ENCODE data around the gene GRAP.

The GRAP gene

GRCh38 chr17:18995220-18995619 lies 51.5 kb downstream of the GRAP start:
- Histone ChIP-seq H3K4me3 (ENCODE audit: low read depth, low read length) (no peak overlapping the region), H3K27me3 (no peaks in the 10 kb centered on the region), H3K4me1 (no peaks in the 10 kb centered on the region), H3K36me3 (no peaks in the 10 kb centered on the region), H3K9me3 (no peaks in the 10 kb centered on the region)
- no peak for TF ChIP-seq CTCF (IDR thresholded peaks at IDR 0.05; ENCODE audit: low read depth, low read length)
- no peak for DNase-seq

DNA sequence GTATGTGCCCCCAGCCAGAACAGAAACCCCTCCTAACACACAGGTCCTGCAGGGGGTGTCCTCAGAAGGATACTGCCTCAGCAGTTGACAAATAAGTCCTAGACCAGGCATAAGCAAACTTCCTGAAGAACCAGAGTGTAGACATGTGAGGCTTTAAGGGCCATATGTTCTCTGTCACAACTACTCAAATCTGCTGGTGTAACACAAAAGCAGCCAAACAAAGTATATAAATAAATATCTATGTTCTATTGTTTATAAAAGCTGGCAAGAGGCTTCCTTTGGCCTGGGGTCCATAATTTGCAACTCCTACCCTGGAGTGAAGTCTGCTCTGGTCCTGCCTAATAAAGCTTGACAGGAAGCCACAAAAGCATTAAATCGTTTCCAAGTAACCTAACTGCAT lies 52.1 kb downstream of the GRAP start:
- TF ChIP-seq CTCF (IDR thresholded peaks at IDR 0.05; ENCODE audit: low read depth, low read length), result no peak

DNA sequence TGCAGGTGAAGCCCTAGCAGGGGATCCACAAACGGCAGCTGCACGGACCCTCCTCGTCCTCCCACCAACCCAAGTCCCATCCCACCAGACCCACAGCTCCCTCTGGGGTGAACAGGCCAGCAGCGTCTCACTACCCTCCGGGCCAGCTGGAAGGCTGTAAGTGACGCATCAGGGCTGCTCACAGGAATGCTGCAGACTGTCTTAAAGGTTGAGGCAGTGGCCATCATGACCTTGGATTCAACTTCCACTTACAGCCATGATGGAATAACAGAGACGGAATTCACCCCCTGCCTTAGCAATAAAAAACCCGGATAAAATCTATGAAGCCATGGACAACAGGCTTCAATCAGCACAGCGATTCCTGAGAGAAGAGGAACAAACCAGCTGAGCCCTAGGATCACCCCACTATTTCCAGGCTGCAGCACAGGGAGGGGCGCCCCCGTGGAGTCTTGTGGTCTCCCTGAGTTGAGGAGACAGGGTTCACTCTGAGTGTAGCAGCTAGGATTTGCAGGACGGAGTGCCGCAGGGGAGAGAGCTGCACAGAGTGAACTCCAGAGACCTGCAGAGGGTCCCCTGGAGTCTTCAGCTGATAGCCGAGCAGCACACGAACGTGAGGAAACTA lies 52.7 kb downstream of the GRAP start:
- Histone ChIP-seq H3K36me3 (no peaks in the 10 kb centered on the region), H3K4me1 (no peaks in the 10 kb centered on the region), H3K9me3 (no peaks in the 10 kb centered on the region), H3K27me3 (no peaks in the 10 kb centered on the region), H3K4me3 (ENCODE audit: low read depth, low read length) (no peak overlapping the region)
- no peak for TF ChIP-seq CTCF (IDR thresholded peaks at IDR 0.05; ENCODE audit: low read depth, low read length)
- DNase-seq, result no peak

More for the DNA sequence above, 52.1 kb downstream of the GRAP start:
- Histone ChIP-seq H3K36me3 (no peaks in the 10 kb centered on the region), H3K9me3 (no peaks in the 10 kb centered on the region), H3K27me3 (no peaks in the 10 kb centered on the region), H3K4me1 (no peaks in the 10 kb centered on the region), H3K4me3 (ENCODE audit: low read depth, low read length) (no peak overlapping the region)
- DNase-seq, result no peak

GRCh38 chr17:18992454-18993130 lies 54.2 kb downstream of the GRAP start:
- Histone ChIP-seq H3K36me3 (no peaks in the 10 kb centered on the region), H3K9me3 (no peaks in the 10 kb centered on the region), H3K4me1 (no peaks in the 10 kb centered on the region), H3K4me3 (ENCODE audit: low read depth, low read length) (no peak overlapping the region), H3K27me3 (no peaks in the 10 kb centered on the region)
- no peak for DNase-seq
- TF ChIP-seq CTCF (IDR thresholded peaks at IDR 0.05; ENCODE audit: low read depth, low read length), result no peak

DNA sequence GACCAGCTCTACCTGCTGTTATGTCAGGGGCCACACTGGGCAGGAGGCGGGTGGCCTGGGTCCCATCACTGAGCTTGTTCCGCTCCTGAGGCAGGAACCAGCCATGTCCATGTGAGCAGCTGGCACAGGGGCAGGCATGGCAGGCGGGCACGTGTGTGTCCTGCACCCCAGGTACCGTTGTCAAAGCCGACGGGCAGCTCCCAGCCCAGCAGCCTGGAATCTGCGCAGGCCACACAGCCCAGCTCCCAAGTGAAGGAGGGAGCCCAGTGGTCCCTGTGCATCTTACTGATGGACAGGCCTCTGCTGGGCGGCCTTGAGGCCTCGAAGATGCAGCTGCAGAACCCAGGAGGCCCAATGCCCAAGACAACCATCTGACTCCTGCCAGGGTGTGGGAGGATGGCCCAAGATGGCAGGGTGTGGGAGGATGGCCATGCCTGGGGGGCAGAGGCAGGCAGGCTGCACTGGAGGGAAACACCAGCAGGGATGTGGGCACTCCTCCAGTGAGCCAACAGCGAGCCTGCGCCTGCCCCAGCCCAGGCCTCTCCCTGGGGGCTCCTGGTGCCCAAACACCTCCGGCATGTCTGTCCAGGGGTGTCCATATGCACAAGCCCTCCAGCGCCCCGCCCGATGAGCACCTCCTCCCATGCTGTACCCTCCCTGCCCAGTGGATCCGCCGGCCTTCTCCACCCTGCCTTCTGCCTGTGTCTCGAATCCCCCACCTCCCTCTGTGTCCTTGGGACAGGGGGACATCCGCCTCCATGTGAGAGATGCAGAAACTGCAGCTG lies 55.0 kb downstream of the GRAP start:
- no peaks in the 10 kb centered on the region for H3K4me1 ChIP-seq
- H3K36me3 ChIP-seq, result no peaks in the 10 kb centered on the region
- H3K9me3 ChIP-seq, result no peaks in the 10 kb centered on the region
- H3K27me3 ChIP-seq, result no peaks in the 10 kb centered on the region
- no peak overlapping the region for H3K4me3 ChIP-seq (ENCODE audit: low read depth, low read length)
- TF ChIP-seq CTCF (IDR thresholded peaks at IDR 0.05; ENCODE audit: low read depth, low read length), result no peak
- DNase-seq, result no peak

GRCh38 chr17:18990331-18990730 lies 56.4 kb downstream of the GRAP start:
- H3K27me3 ChIP-seq, result no peaks in the 10 kb centered on the region
- no peak for TF ChIP-seq CTCF (IDR thresholded peaks at IDR 0.05; ENCODE audit: low read depth, low read length)

More at GRCh38 chr17:18990331-18990730, 56.4 kb downstream of the GRAP start:
- Histone ChIP-seq H3K9me3 (no peaks in the 10 kb centered on the region), H3K4me3 (ENCODE audit: low read depth, low read length) (no peak overlapping the region), H3K4me1 (no peaks in the 10 kb centered on the region), H3K36me3 (no peaks in the 10 kb centered on the region)
- DNase-seq, result no peak
